Liver (tissue), 9 donors: Measurements from ENCODE around the gene NRG2. TPM values are rescaled to one million over a fixed set of nuclear protein-coding genes. Genes with fewer than 3 reads are reported as not detected.

Experiments used
- DNase-seq: peaks from one replicate; pipeline ENCODE4 v3.0.0-alpha.2; 2017; ENCODE audit warnings: low spot score
- H3K27ac ChIP-seq, 2 donors: one replicate each; pipeline ENCODE4 v1.7.0; 2013; ENCODE audit warnings: inconsistent platforms in 2 of 2, low read length in 2 of 2, control low read depth in 1 of 2, low read depth in 1 of 2, mild to moderate bottlenecking in 1 of 2
- H3K27me3 ChIP-seq, 4 donors: one replicate each; pipeline versions ENCODE4 v1.6.1 to v1.7.0; 2013; ENCODE audit warnings: low read length in 3 of 4, inconsistent platforms in 1 of 4, mild to moderate bottlenecking in 1 of 4, moderate library complexity in 1 of 4; ENCODE audit not compliant: control insufficient read depth in 4 of 4, insufficient read depth in 4 of 4
- H3K36me3 ChIP-seq, 4 donors: one replicate each; pipeline versions ENCODE4 v1.6.1 to v1.7.0; 2013; ENCODE audit warnings: low read length in 3 of 4, mild to moderate bottlenecking in 3 of 4, low read depth in 1 of 4, moderate library complexity in 1 of 4; ENCODE audit not compliant: control insufficient read depth in 4 of 4, insufficient read depth in 3 of 4
- H3K4me1 ChIP-seq, 4 donors: one replicate each; pipeline versions ENCODE4 v1.6.1 to v1.7.0; 2013; ENCODE audit warnings: low read length in 3 of 4, mild to moderate bottlenecking in 3 of 4, moderate library complexity in 1 of 4; ENCODE audit not compliant: control insufficient read depth in 4 of 4, insufficient read depth in 4 of 4
- H3K4me3 ChIP-seq, 3 donors: one replicate each; pipeline versions ENCODE4 v1.6.1 to v1.7.0; 2013; ENCODE audit warnings: low read length in 3 of 3, control low read depth in 1 of 3, low read depth in 1 of 3, mild to moderate bottlenecking in 1 of 3
- H3K9ac ChIP-seq, 2 donors: one replicate each; pipeline ENCODE4 v1.7.0; 2013; ENCODE audit warnings: low read length in 2 of 2, mild to moderate bottlenecking in 2 of 2, moderate library complexity in 2 of 2, control low read depth in 1 of 2, low read depth in 1 of 2
- H3K9me3 ChIP-seq, 4 donors: one replicate each; pipeline versions ENCODE4 v1.6.1 to v1.7.0; 2013; ENCODE audit warnings: low read length in 3 of 4; ENCODE audit not compliant: control insufficient read depth in 4 of 4
- FOXA1 ChIP-seq: IDR thresholded peaks from 2 replicates; pipeline ENCODE4 v1.6.1; 2016; ENCODE audit warnings: antibody characterized with exemption
- FOXA2 ChIP-seq: IDR thresholded peaks from 2 replicates; pipeline ENCODE4 v1.6.1; 2016; ENCODE audit warnings: antibody characterized with exemption
- GABPA ChIP-seq, 2 donors: IDR thresholded peaks in 1 of 2; conservative IDR thresholded peaks in 1 of 2; 2 replicates each; pipeline ENCODE4 v1.6.1; 2016; ENCODE audit warnings: antibody characterized with exemption in 2 of 2, mild to moderate bottlenecking in 1 of 2, moderate library complexity in 1 of 2
- HNF4A ChIP-seq, 2 donors: conservative IDR thresholded peaks; 2 replicates each; pipeline ENCODE4 v1.6.1; 2016; ENCODE audit warnings: antibody characterized with exemption in 2 of 2, mild to moderate bottlenecking in 2 of 2
- JUND ChIP-seq, 2 donors: IDR thresholded peaks; 2 replicates each; pipeline ENCODE4 v1.6.1; 2016; ENCODE audit warnings: antibody characterized with exemption in 2 of 2
- NR2F2 ChIP-seq: IDR thresholded peaks from 2 replicates; pipeline ENCODE4 v1.6.1; 2016; ENCODE audit warnings: antibody characterized with exemption
- RAD21 ChIP-seq, 2 donors: IDR thresholded peaks; 2 replicates each; pipeline ENCODE4 v1.6.1; 2016; ENCODE audit warnings: antibody characterized with exemption in 2 of 2, mild to moderate bottlenecking in 2 of 2
- RXRA ChIP-seq, 2 donors: IDR thresholded peaks; 2 replicates each; pipeline ENCODE4 v1.6.1; 2017 to 2018; ENCODE audit warnings: antibody characterized with exemption in 2 of 2, mild to moderate bottlenecking in 1 of 2
- SP1 ChIP-seq: IDR thresholded peaks from 2 replicates; pipeline ENCODE4 v1.6.1; 2018; ENCODE audit warnings: antibody characterized with exemption, mild to moderate bottlenecking
- TAF1 ChIP-seq: conservative IDR thresholded peaks from 2 replicates; pipeline ENCODE4 v1.6.1; 2016; ENCODE audit warnings: antibody characterized with exemption, mild to moderate bottlenecking
- YY1 ChIP-seq: IDR thresholded peaks from 2 replicates; pipeline ENCODE4 v1.6.1; 2016; ENCODE audit warnings: antibody characterized with exemption, mild to moderate bottlenecking
- WGBS: extraction: QIAGEN DNeasy Blood & Tissue Kit; methylation state at CpG from one replicate; pipeline ENCODE4 v1.1.7; 2013; 5-methylcytosine and 5-hydroxymethylcytosine counted together
- polyA plus RNA-seq, 2 donors: library from polyadenylated mRNA; stranded (reverse) in 1 of 2; unstranded in 1 of 2; fragments of 200-250 nt in 1 of 2; fragments of >200 nt in 1 of 2; fragmentation: Nextera tagmentation in 1 of 2; extraction: Ambion mirVana in 1 of 2; gene quantifications; one replicate each; pipeline versions ENCODE4 v1.2.1 to v1.2.3, GENCODE V29; 2013 to 2015
- total RNA-seq, 2 donors: library from RNA; depleted of rRNA; stranded (reverse); fragments of >200 nt; gene quantifications; one replicate each; pipeline ENCODE4 v1.2.3, GENCODE V29; 2014
- TF ChIP-seq, protein P1 (sequence below): IDR thresholded peaks from 2 replicates; pipeline ENCODE4 v1.6.1; 2016; ENCODE audit warnings: antibody characterized with exemption, mild to moderate bottlenecking
- TF ChIP-seq, protein P2 (sequence below): IDR thresholded peaks from 2 replicates; pipeline ENCODE4 v1.6.1; 2016; ENCODE audit warnings: antibody characterized with exemption
- donor health status: healthy.
- donor health status: healthy.
- donor health status: healthy.
- donor health status: healthy.
- donor health status: healthy.

Gene NRG2
- total and polyA plus RNA-seq, 4 donors, result 0.07 to 0.08 TPM; not detected in 2

DNA sequence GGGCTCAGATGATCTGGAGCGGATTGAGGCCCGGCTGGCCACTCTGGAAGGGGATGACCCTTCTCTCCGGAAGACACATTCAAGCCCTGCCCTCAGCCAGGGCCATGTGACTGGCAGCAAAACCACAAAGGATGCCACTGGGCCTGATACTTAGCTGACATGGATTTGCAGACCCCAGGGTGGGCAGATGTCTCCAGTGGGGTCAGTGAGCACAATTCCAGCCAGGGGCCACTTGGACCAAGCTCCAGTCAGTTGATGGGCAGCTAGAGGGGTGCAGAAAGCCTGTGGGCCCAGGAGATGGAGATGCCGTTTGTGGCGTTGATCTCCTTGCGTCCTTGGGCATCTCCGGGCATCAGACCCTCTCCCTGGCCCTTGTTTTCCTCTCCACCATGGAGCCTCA lies 200.8 kb downstream of the NRG2 start:
- no peaks in the 10 kb centered on the region for H3K9me3 ChIP-seq
- no peaks in the 10 kb centered on the region for H3K36me3 ChIP-seq
- no peak overlapping the region for H3K9ac ChIP-seq
- no peak overlapping the region for H3K27ac ChIP-seq
- H3K27me3 ChIP-seq, result no peaks in the 10 kb centered on the region
- WGBS, result 94% methylated on average over 7 of the region's 7 CpGs
- H3K4me1 ChIP-seq, result peaks cover 0 to 9% (median 7%) of the 10 kb centered on the region in 4 donors
- H3K4me3 ChIP-seq, result no peak overlapping the region
- DNase-seq, result no peak
- TF ChIP-seq FOXA1 (no peak), JUND (IDR thresholded peaks at IDR 0.05) (no peak), RXRA (IDR thresholded peaks at IDR 0.05) (no peak), FOXA2 (no peak), HNF4A (conservative IDR thresholded peaks at IDR 0.05) (no peak), YY1 (no peak)

DNA sequence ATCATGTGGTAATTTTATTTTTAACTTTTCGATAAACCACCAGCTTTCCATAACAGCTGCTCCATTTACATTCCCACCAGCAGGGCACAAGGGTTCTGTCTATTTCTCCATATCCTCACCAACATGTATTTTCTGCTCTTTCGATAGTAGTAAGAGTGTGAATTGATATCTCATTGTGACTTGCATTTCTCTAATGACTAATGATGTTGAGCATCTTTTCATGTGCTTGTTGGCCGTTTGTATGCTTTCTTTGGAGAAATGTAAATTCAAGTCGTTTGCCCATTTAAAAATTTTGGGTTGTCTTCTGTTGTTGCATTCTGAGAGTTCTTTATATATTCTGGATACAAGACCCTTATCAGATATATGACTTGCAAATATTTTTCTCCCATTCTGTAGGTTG lies 201.6 kb downstream of the NRG2 start:
- WGBS, result 78% methylated on average over 4 of the region's 4 CpGs
- H3K4me1 ChIP-seq, result peaks cover 0 to 6% (median 5%) of the 10 kb centered on the region in 4 donors
- TF ChIP-seq TAF1, result no peak
- TF ChIP-seq, protein P1, sequence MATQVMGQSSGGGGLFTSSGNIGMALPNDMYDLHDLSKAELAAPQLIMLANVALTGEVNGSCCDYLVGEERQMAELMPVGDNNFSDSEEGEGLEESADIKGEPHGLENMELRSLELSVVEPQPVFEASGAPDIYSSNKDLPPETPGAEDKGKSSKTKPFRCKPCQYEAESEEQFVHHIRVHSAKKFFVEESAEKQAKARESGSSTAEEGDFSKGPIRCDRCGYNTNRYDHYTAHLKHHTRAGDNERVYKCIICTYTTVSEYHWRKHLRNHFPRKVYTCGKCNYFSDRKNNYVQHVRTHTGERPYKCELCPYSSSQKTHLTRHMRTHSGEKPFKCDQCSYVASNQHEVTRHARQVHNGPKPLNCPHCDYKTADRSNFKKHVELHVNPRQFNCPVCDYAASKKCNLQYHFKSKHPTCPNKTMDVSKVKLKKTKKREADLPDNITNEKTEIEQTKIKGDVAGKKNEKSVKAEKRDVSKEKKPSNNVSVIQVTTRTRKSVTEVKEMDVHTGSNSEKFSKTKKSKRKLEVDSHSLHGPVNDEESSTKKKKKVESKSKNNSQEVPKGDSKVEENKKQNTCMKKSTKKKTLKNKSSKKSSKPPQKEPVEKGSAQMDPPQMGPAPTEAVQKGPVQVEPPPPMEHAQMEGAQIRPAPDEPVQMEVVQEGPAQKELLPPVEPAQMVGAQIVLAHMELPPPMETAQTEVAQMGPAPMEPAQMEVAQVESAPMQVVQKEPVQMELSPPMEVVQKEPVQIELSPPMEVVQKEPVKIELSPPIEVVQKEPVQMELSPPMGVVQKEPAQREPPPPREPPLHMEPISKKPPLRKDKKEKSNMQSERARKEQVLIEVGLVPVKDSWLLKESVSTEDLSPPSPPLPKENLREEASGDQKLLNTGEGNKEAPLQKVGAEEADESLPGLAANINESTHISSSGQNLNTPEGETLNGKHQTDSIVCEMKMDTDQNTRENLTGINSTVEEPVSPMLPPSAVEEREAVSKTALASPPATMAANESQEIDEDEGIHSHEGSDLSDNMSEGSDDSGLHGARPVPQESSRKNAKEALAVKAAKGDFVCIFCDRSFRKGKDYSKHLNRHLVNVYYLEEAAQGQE, result no peak
- TF ChIP-seq SP1, result no peak
- TF ChIP-seq, protein P2, sequence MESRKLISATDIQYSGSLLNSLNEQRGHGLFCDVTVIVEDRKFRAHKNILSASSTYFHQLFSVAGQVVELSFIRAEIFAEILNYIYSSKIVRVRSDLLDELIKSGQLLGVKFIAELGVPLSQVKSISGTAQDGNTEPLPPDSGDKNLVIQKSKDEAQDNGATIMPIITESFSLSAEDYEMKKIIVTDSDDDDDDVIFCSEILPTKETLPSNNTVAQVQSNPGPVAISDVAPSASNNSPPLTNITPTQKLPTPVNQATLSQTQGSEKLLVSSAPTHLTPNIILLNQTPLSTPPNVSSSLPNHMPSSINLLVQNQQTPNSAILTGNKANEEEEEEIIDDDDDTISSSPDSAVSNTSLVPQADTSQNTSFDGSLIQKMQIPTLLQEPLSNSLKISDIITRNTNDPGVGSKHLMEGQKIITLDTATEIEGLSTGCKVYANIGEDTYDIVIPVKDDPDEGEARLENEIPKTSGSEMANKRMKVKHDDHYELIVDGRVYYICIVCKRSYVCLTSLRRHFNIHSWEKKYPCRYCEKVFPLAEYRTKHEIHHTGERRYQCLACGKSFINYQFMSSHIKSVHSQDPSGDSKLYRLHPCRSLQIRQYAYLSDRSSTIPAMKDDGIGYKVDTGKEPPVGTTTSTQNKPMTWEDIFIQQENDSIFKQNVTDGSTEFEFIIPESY, result no peak
- TF ChIP-seq GABPA (IDR thresholded peaks at IDR 0.05 in 1 of 2, conservative IDR thresholded peaks at IDR 0.05 in 1 of 2), result no peak

DNA sequence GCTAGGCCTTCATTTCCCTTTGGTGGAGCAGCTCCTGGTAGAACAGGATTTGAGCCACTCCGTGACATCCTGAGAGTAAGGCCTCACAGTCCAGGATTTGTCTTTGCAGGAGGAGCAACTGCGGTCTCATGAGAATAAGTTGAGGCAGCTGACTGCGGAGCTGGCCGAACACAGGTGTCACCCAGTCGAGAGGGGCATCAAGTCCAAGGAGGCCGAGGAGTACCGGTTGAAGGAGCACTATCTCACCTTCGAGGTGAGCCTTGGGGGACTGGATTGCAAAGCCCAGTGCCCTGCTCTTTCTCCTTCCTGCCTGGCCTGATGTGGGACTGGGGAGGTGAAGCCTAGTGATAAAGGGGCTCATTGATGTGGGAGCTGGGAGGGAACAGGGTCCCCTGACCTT lies 203.2 kb downstream of the NRG2 start:
- 89% methylated on average over 8 of the region's 8 CpGs for WGBS
- Histone ChIP-seq H3K4me3 (no peak overlapping the region), H3K4me1 (no peaks in the 10 kb centered on the region), H3K27ac (no peak overlapping the region), H3K36me3 (no peaks in the 10 kb centered on the region), H3K27me3 (no peaks in the 10 kb centered on the region), H3K9ac (no peak overlapping the region), H3K9me3 (no peaks in the 10 kb centered on the region)
- DNase-seq, result no peak
- TF ChIP-seq NR2F2 (no peak), RAD21 (IDR thresholded peaks at IDR 0.05) (no peak)
- TF ChIP-seq, protein P1, result no peak

More for the DNA sequence above, 201.6 kb downstream of the NRG2 start:
- H3K36me3 ChIP-seq, result no peaks in the 10 kb centered on the region
- no peak overlapping the region for H3K9ac ChIP-seq
- H3K4me3 ChIP-seq, result no peak overlapping the region
- no peaks in the 10 kb centered on the region for H3K27me3 ChIP-seq
- H3K9me3 ChIP-seq, result no peaks in the 10 kb centered on the region
- no peak for DNase-seq
- H3K27ac ChIP-seq, result no peak overlapping the region
